ENCODE measurements around the gene CHST15. TPM values are rescaled to one million over a fixed set of nuclear protein-coding genes. Genes with fewer than 3 reads are reported as not detected.

CHST15 gene
- total and polyA plus RNA-seq, 2 of the 4 experiments (the other 2 are of a cell fraction): 0.14 to 0.18 TPM

DNA sequence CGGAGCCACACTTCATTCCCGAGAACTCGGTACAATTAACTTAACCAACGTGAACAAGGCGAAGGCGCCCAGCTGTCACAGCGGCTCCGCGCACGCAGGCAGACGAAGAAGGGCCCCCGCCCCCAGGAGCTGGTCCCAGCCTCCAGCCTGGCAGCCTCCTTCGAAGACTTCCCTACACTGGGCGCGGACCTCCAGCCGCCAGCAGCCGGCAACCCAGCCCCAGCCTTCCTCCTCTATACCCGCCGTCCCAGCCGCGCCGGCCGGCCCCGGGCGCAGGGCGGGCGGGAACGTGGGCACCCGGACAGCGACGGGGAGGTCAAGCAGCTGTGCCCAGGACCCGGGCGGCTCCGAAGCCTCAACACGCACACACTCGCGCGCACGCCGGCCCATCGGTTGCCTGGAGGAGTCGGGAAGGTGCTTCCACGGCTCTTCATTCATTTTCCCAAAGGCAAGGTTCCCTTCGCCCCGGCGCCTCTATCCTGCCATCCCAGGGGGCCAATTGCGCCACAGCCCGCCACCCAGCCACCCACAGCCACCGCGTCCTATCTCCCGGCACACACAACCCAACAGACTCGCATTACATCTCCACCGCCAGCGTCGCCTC lies 1.6 kb downstream of the CHST15 start:
- no peak overlapping the region for H3K27ac ChIP-seq (ENCODE audit: insufficient read depth, low read length)
- dilution Hi-C loops (cut with HindIII; ENCODE audit: low sequenced_read_pairs, unreplicated experiment): no loop called here
- no peak for DNase-seq
- no peak overlapping the region for H4K91ac ChIP-seq (ENCODE audit: insufficient read depth, low read depth, low read length)
- intact Hi-C loops (cut with micrococcal nuclease): no loop called here
- no peak overlapping the region for H2AK5ac ChIP-seq (ENCODE audit: low read depth, low read length)
- no peaks in the 10 kb centered on the region; the same call in 1 of the 2 replicates for H3K4me1 ChIP-seq (ENCODE audit: control insufficient read depth, insufficient read depth, low read length)
- H3K4ac ChIP-seq (ENCODE audit: low read depth, low read length): no peak overlapping the region
- CTCF ChIA-PET: no interaction called here
- H3K9me3 ChIP-seq (ENCODE audit: control insufficient read depth, insufficient read depth, low read length): peaks cover 5% of the 10 kb centered on the region; the same call in 1 of the 2 replicates
- peaks cover 35% of the 10 kb centered on the region for H3K27me3 ChIP-seq (ENCODE audit: control insufficient read depth, insufficient read depth, low read length)
- H3K36me3 ChIP-seq (ENCODE audit: control insufficient read depth, insufficient read depth, low read length): no peaks in the 10 kb centered on the region
- no peaks in the 10 kb centered on the region for H3K9me1 ChIP-seq (ENCODE audit: insufficient read depth, low read length)
- BruUV-seq (replicated peaks): no TSS peak
- H3K18ac ChIP-seq (ENCODE audit: low read depth, low read length): no peak overlapping the region
- no peak overlapping the region for H4K8ac ChIP-seq (ENCODE audit: low read depth in 2 of 2, low read length in 2 of 2)
- no peak overlapping the region for H3K14ac ChIP-seq (replicated peaks; ENCODE audit: low read depth, low read length)
- H3K23ac ChIP-seq (ENCODE audit: low read depth, low read length): no peak overlapping the region
- POLR2A ChIA-PET (ENCODE audit: unreplicated experiment): no interaction called here
- H2BK15ac ChIP-seq (ENCODE audit: low read depth, low read length): no peak overlapping the region
- H3K4me3 ChIP-seq (ENCODE audit: insufficient read depth, low read depth, low read length): no peak overlapping the region
- no peak overlapping the region for H2BK120ac ChIP-seq (ENCODE audit: low read depth, low read length)
- no peak overlapping the region for H4K5ac ChIP-seq (ENCODE audit: low read depth, low read length)
- no peaks in the 10 kb centered on the region for H3K79me1 ChIP-seq (ENCODE audit: low read depth in 1 of 2, low read length in 2 of 2)
- no peak overlapping the region for H2BK20ac ChIP-seq (ENCODE audit: low read depth, low read length)
- in situ Hi-C loops (cut with MboI; ENCODE audit: low sequenced_read_pairs): no loop called here
- WGBS, 2 experiments (ENCODE audit: extremely low coverage in 2 of 2, insufficient read length in 1 of 2): 6% methylated on average over 17 of the region's 55 CpGs; no CpG with 5 or more reads in 1 of the 2 experiments
- no peak overlapping the region for H3K56ac ChIP-seq (ENCODE audit: extremely low read depth, insufficient read depth, low read length)
- no peak overlapping the region for H3K9ac ChIP-seq (ENCODE audit: low read depth, low read length)
- no peaks in the 10 kb centered on the region for H4K20me1 ChIP-seq (ENCODE audit: insufficient read depth, low read length)
- ATAC-seq (ENCODE audit: low read depth): no peak
- no peak overlapping the region for H2BK5ac ChIP-seq (ENCODE audit: low read depth, low read length, poor library complexity, severe bottlenecking)
- no peak overlapping the region for H2AFZ ChIP-seq (replicated peaks; ENCODE audit: low read length, poor library complexity)
- H2AK9ac ChIP-seq (replicated peaks; ENCODE audit: low read depth, low read length, poor library complexity): no peak overlapping the region
- H3K4me2 ChIP-seq (ENCODE audit: low read depth, low read length): no peak overlapping the region
- no peak for TF ChIP-seq RAD21 (IDR thresholded peaks at IDR 0.05; ENCODE audit: low read length)
- no peak for TF ChIP-seq POLR2A (IDR thresholded peaks at IDR 0.05; ENCODE audit: low read depth, low read length)
- TF ChIP-seq RCOR1 (IDR thresholded peaks at IDR 0.05; ENCODE audit: insufficient replicate concordance, low read length): no peak
- no peak for TF ChIP-seq MAZ (IDR thresholded peaks at IDR 0.05; ENCODE audit: borderline replicate concordance, low read depth, low read length)
- TF ChIP-seq MAFK (IDR thresholded peaks at IDR 0.05; ENCODE audit: low read depth, low read length): no peak
- no peak for TF ChIP-seq FOS (IDR thresholded peaks at IDR 0.05; ENCODE audit: low read depth, low read length)
- TF ChIP-seq, protein P1, sequence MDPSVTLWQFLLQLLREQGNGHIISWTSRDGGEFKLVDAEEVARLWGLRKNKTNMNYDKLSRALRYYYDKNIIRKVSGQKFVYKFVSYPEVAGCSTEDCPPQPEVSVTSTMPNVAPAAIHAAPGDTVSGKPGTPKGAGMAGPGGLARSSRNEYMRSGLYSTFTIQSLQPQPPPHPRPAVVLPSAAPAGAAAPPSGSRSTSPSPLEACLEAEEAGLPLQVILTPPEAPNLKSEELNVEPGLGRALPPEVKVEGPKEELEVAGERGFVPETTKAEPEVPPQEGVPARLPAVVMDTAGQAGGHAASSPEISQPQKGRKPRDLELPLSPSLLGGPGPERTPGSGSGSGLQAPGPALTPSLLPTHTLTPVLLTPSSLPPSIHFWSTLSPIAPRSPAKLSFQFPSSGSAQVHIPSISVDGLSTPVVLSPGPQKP (IDR thresholded peaks at IDR 0.05; ENCODE audit: borderline replicate concordance, low read depth, low read length): no peak
- no peak for TF ChIP-seq CHD1 (IDR thresholded peaks at IDR 0.05; ENCODE audit: low read depth, low read length)
- TF ChIP-seq, protein P2, sequence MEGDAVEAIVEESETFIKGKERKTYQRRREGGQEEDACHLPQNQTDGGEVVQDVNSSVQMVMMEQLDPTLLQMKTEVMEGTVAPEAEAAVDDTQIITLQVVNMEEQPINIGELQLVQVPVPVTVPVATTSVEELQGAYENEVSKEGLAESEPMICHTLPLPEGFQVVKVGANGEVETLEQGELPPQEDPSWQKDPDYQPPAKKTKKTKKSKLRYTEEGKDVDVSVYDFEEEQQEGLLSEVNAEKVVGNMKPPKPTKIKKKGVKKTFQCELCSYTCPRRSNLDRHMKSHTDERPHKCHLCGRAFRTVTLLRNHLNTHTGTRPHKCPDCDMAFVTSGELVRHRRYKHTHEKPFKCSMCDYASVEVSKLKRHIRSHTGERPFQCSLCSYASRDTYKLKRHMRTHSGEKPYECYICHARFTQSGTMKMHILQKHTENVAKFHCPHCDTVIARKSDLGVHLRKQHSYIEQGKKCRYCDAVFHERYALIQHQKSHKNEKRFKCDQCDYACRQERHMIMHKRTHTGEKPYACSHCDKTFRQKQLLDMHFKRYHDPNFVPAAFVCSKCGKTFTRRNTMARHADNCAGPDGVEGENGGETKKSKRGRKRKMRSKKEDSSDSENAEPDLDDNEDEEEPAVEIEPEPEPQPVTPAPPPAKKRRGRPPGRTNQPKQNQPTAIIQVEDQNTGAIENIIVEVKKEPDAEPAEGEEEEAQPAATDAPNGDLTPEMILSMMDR (conservative IDR thresholded peaks at IDR 0.05; ENCODE audit: low read depth, low read length): no peak
- no peak for TF ChIP-seq NFE2L2 (IDR thresholded peaks at IDR 0.05; ENCODE audit: low read depth, low read length)
- TF ChIP-seq SMC3 (IDR thresholded peaks at IDR 0.05; ENCODE audit: low read depth, low read length): no peak
- no peak for TF ChIP-seq BHLHE40 (IDR thresholded peaks at IDR 0.05; ENCODE audit: low read depth, low read length)
- TF ChIP-seq RFX5 (IDR thresholded peaks at IDR 0.05; ENCODE audit: low read depth, low read length): no peak
- no peak for TF ChIP-seq MXI1 (IDR thresholded peaks at IDR 0.05; ENCODE audit: borderline replicate concordance, low read depth, low read length)

Measured in IMR-90 (cell line).